Peyer's patch (tissue), 4 donors: ENCODE measurements around the gene OR56B1. TPM values are rescaled to one million over a fixed set of nuclear protein-coding genes. Genes with fewer than 3 reads are reported as not detected.
A peak's percentile ranks its signal among the peaks of the same experiment; 100 is the strongest.
"Not testable (repeated sequence)": the region's sequence is repeated elsewhere in the genome, so short reads cannot be mapped to it uniquely, and the experiment has no call there.

ENCODE experiments used
- DNase-seq, 3 donors: peaks; one replicate each; pipeline ENCODE4 v3.0.0-alpha.2; 2017 to 2019
- H3K27ac ChIP-seq, 4 donors: fragments of 200-600 bp; sonication (generic); one replicate each; pipeline ENCODE4 v1.5.1; 2016 to 2019
- H3K27me3 ChIP-seq, 2 donors: fragments of 200-600 bp; sonication (generic); one replicate each; pipeline ENCODE4 v1.5.1; 2019
- H3K36me3 ChIP-seq, 3 donors: fragments of 200-600 bp; sonication (generic); one replicate each; pipeline ENCODE4 v1.5.1; 2016 to 2019
- H3K4me1 ChIP-seq, 4 donors: fragments of 200-600 bp; sonication (generic); one replicate each; pipeline ENCODE4 v1.5.1; 2016 to 2019
- H3K4me3 ChIP-seq, 4 donors: fragments of 200-600 bp; sonication (generic); 1 replicate in 3 of 4; 2 replicates in 1 of 4; pipeline ENCODE4 v1.5.1; 2016 to 2019; ENCODE audit warnings: mild to moderate bottlenecking in 1 of 4
- H3K9me3 ChIP-seq, 4 donors: fragments of 200-600 bp; sonication (generic); one replicate each; pipeline ENCODE4 v1.5.1; 2016 to 2019; ENCODE audit warnings: mild to moderate bottlenecking in 1 of 4
- POLR2A ChIP-seq, 2 donors: fragments of 450-650 bp; IDR thresholded peaks; one replicate each; pipeline ENCODE4 v1.5.1; 2017; ENCODE audit warnings: antibody characterized with exemption in 2 of 2, mild to moderate bottlenecking in 2 of 2, moderate library complexity in 2 of 2
- total RNA-seq, 4 donors: library from RNA; depleted of rRNA; stranded (reverse); fragments of >200 nt; gene quantifications; one replicate each; pipeline ENCODE4 v1.1.0, GENCODE V29; 2016
- TF ChIP-seq, protein P1 (sequence below), 6 experiments: fragments of 450-650 bp in 4 of 6; fragments of 200-600 bp in 2 of 6; sonication (generic) in 1 of 6; IDR thresholded peaks; one replicate each; pipeline ENCODE4 v1.5.1; 2017 to 2019; ENCODE audit warnings: antibody characterized with exemption in 6 of 6, mild to moderate bottlenecking in 3 of 6, moderate library complexity in 1 of 6

Gene OR56B1, protein sequence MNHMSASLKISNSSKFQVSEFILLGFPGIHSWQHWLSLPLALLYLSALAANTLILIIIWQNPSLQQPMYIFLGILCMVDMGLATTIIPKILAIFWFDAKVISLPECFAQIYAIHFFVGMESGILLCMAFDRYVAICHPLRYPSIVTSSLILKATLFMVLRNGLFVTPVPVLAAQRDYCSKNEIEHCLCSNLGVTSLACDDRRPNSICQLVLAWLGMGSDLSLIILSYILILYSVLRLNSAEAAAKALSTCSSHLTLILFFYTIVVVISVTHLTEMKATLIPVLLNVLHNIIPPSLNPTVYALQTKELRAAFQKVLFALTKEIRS
- not detected for total RNA-seq

DNA sequence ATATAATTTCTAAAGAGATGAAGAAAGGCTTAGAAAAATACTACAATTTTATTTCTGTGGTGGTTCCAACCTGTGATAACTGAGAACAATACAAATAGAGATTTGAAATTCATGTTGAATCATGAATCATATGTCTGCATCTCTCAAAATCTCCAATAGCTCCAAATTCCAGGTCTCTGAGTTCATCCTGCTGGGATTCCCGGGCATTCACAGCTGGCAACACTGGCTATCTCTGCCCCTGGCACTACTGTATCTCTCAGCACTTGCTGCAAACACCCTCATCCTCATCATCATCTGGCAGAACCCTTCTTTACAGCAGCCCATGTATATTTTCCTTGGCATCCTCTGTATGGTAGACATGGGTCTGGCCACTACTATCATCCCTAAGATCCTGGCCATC, at the start of gene OR56B1:
OR56B1 (plus strand) TSS at position 53 of the 400 bp plus-strand sequence; CDS start at position 122, 69 bp downstream.
- H3K36me3 ChIP-seq, result no peaks in the 10 kb centered on the region
- H3K27ac ChIP-seq, result no peak within 1 kb of the TSS
- DNase-seq, result no peak
- H3K4me1 ChIP-seq, result no peaks in the 10 kb centered on the region
- H3K4me3 ChIP-seq, result no peak within 1 kb of the TSS
- TF ChIP-seq, protein P1, sequence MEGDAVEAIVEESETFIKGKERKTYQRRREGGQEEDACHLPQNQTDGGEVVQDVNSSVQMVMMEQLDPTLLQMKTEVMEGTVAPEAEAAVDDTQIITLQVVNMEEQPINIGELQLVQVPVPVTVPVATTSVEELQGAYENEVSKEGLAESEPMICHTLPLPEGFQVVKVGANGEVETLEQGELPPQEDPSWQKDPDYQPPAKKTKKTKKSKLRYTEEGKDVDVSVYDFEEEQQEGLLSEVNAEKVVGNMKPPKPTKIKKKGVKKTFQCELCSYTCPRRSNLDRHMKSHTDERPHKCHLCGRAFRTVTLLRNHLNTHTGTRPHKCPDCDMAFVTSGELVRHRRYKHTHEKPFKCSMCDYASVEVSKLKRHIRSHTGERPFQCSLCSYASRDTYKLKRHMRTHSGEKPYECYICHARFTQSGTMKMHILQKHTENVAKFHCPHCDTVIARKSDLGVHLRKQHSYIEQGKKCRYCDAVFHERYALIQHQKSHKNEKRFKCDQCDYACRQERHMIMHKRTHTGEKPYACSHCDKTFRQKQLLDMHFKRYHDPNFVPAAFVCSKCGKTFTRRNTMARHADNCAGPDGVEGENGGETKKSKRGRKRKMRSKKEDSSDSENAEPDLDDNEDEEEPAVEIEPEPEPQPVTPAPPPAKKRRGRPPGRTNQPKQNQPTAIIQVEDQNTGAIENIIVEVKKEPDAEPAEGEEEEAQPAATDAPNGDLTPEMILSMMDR (IDR thresholded peaks at IDR 0.05), result no peak
- TF ChIP-seq POLR2A (IDR thresholded peaks at IDR 0.05), result no peak
- H3K9me3 ChIP-seq, result peaks cover 0 to 3% (median 0%) of the 10 kb centered on the region in 4 donors
- H3K27me3 ChIP-seq, result no peaks in the 10 kb centered on the region

DNA sequence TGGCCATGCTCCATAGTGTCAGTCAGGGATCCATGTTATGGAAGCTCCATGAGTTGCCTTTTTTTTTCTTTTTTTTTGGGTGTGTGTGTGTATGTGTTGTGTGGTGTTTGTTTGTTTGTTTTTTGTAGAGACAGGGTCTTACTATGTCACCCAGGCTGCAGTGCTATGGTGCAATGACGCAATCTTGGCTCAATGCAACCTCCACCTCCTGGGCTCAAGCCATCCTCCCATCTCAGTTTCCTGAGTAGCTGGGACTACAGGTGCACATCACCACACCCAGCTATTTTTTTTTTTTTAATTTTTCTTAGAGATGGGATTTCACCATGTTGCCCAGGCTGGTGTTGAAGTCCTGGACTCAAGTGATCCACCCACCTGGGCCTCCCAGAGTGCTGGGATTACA, 47.8 kb upstream of the OR56B1 start:
- Histone ChIP-seq H3K4me1 (peaks cover 0 to 27% (median 9%) of the 10 kb centered on the region in 4 donors), H3K27ac (peak overlapping the region; percentile 79 to 89 (median 87)), H3K36me3 (no peaks in the 10 kb centered on the region), H3K9me3 (no peaks in the 10 kb centered on the region), H3K27me3 (no peaks in the 10 kb centered on the region), H3K4me3 (no peak overlapping the region)
- TF ChIP-seq, protein P1 (IDR thresholded peaks at IDR 0.05), result no peak
- no peak for TF ChIP-seq POLR2A (IDR thresholded peaks at IDR 0.05)
- DNase-seq, result no peak

DNA sequence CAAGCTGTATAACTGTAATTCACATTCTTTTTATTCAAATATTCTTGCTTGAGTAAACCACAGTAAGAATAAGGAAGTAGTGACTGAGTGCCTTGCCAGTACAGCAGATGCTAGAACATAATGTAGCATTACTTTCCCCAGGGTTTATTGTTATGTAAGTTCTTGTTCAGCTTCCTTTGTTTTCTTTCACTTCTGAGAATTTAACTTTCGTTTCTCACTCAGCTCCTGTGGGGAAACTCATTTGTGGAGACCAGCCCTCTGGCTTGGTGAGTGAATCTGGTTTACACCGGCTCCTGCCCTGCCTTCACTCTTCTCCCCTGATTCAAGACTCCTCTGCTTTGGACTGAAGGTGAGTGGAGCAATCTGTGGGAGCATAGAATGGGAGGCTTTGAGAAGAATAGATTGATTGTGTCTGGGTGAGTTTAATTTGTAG, 46.7 kb upstream of the OR56B1 start, which contains the start of gene TRIM22:
TRIM22 (plus strand) TSS at position 240 of the 433 bp plus-strand sequence. CDS start 6,443 bp downstream, outside the sequence.
- H3K4me3 ChIP-seq, result peak within 1 kb of the TSS; percentile 48 to 59 (median 54)
- H3K36me3 ChIP-seq, result no peaks in the 10 kb centered on the region
- H3K9me3 ChIP-seq, result no peaks in the 10 kb centered on the region
- no peaks in the 10 kb centered on the region for H3K27me3 ChIP-seq
- peak in 1 of 2 donors; percentile 39 for TF ChIP-seq POLR2A (IDR thresholded peaks at IDR 0.05)
- TF ChIP-seq, protein P1 (IDR thresholded peaks at IDR 0.05), result no peak
- peaks cover 0 to 27% (median 8%) of the 10 kb centered on the region in 4 donors for H3K4me1 ChIP-seq
- peak within 1 kb of the TSS; percentile 79 to 89 (median 87) for H3K27ac ChIP-seq
- DNase-seq, result peak in 2 of 3 donors; percentile 73 to 81

DNA sequence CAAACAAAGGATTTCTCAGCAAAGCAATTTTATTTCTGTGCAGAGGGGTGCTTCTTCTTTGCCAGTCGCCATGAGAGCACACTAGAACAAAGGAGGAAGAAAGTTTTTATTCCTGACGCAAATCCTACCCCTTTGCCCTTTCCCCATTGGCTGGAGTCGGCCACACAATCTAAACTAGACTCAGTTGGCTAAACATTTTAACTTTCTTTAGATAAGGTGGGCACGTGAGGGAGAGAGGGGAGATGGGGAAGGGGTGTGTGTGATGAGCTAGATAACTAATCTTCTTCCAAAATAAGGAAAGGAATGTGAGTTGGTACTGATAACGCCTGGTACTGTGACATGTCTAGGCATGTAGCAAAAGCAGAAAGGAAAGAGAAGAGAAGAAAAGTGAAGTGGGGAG, 46.0 kb upstream of the OR56B1 start:
- peaks cover 0 to 24% (median 10%) of the 10 kb centered on the region in 4 donors for H3K4me1 ChIP-seq
- peak overlapping the region; percentile 48 to 59 (median 54) for H3K4me3 ChIP-seq
- TF ChIP-seq, protein P1 (IDR thresholded peaks at IDR 0.05), result no peak
- TF ChIP-seq POLR2A (IDR thresholded peaks at IDR 0.05), result no peak
- H3K27ac ChIP-seq, result peak overlapping the region; percentile 79 to 89 (median 87)
- no peak for DNase-seq
- no peaks in the 10 kb centered on the region for H3K36me3 ChIP-seq
- no peaks in the 10 kb centered on the region for H3K9me3 ChIP-seq
- H3K27me3 ChIP-seq, result no peaks in the 10 kb centered on the region

DNA sequence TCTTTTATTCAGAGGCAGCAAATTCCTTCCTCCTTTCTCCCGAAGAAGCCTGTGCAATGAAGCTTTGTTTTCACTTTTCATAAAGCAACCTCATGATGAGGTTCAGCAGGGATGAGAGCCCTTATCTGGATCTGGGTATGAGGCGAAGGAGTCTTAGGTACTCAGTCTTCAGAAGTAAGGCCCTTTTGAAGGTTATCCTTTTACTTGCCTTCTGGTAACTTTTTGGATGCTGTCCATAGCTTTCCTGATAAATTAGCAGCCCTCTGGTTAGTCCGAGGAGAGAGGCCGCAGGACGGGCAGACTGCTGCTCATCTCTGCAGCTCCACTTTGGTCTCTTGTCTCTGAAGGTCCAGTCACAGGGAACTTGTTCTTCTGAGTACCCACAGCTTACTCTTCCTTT, 45.5 kb upstream of the OR56B1 start:
- Histone ChIP-seq H3K27me3 (no peaks in the 10 kb centered on the region), H3K36me3 (no peaks in the 10 kb centered on the region), H3K27ac (peak overlapping the region; percentile 79 to 89 (median 87)), H3K9me3 (no peaks in the 10 kb centered on the region), H3K4me3 (peak overlapping the region; percentile 48 to 59 (median 54)), H3K4me1 (peaks cover 0 to 22% (median 10%) of the 10 kb centered on the region in 4 donors)
- no peak for TF ChIP-seq POLR2A (IDR thresholded peaks at IDR 0.05)
- TF ChIP-seq, protein P1 (IDR thresholded peaks at IDR 0.05), result no peak
- DNase-seq, result no peak

DNA sequence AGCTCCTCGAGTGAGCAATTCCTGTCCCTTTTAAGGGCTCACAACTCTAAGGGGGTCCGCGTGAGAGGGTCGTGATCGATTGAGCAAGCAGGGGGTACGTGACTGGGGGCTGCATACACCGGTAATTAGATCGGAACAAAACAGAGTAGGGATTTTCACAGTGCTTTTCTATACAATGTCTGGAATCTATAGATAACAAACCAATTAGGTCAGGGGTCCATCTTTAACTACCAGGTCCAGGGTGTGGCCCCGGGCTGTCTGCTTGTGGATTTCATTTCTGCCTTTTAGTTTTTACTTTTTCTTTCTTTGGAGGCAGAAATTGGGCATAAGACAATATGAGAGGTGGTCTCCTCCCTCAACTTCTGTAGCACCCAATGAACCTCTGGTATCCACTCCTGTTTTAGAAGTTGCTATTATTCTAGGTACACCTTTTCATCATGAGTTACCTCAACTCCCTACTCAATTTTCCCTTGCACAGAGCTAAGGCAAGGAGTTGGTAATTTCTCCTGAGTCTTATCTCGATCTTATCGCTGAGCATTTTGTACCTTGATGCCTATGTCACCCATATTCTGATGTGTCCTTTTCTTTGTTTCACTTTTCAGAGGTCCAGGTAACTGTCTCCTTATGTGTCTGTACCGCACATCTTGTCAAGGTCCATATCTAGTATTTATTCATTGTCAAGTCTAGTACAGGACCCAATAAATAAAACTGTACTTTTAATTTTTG, 44.8 kb upstream of the OR56B1 start:
- not testable (repeated sequence) for H3K36me3 ChIP-seq, H3K9me3 ChIP-seq, DNase-seq, H3K27me3 ChIP-seq
- Histone ChIP-seq H3K27ac (peak overlapping the region; percentile 79 to 89 (median 87)), H3K4me1 (peaks cover 0 to 22% (median 10%) of the 10 kb centered on the region in 4 donors), H3K4me3 (peak overlapping the region; percentile 48 to 59 (median 54))
